HEK293T (cell line): ENCODE results near the gene LMLN.

ENCODE experiments used
- ELF4 ChIP-seq: fragments of 450-650 bp; IDR thresholded peaks from 2 replicates; pipeline ENCODE4 v1.6.1; 2017; ENCODE audit warnings: antibody characterized with exemption
- FOXM1 ChIP-seq: fragments of 450-650 bp; IDR thresholded peaks from 2 replicates; pipeline ENCODE4 v1.6.1; 2017; ENCODE audit warnings: mild to moderate bottlenecking, borderline replicate concordance
- NFRKB ChIP-seq: fragments of 450-650 bp; IDR thresholded peaks from 2 replicates; pipeline ENCODE4 v1.6.1; 2016; ENCODE audit warnings: mild to moderate bottlenecking, moderate library complexity
- PKNOX1 ChIP-seq: fragments of 450-650 bp; IDR thresholded peaks from 2 replicates; pipeline ENCODE4 v1.6.1; 2016
- TARDBP ChIP-seq: fragments of 450-650 bp; IDR thresholded peaks from 2 replicates; pipeline ENCODE4 v1.6.1; 2016

GRCh38 chr3:197970588-197970987, 10.6 kb downstream of the LMLN start:
- no peak for TF ChIP-seq ELF4
- no peak for TF ChIP-seq FOXM1
- no peak for TF ChIP-seq NFRKB
- TF ChIP-seq TARDBP: no peak
- TF ChIP-seq PKNOX1: no peak
